Measurements from ENCODE around the gene CDK16. TPM values are rescaled to one million over a fixed set of nuclear protein-coding genes. Genes with fewer than 3 reads are reported as not detected.
A peak's percentile ranks its signal among the peaks of the same experiment; 100 is the strongest.

CDK16 gene
- total and polyA plus RNA-seq, 9 of the 15 experiments (the other 6 are each of a cell fraction or from before 2014, with no cell fraction given), result 3.9 to 104 (median 57.5) TPM

- TF ChIP-seq ZBTB7A (IDR thresholded peaks at IDR 0.05; ENCODE audit: borderline replicate concordance, control insufficient read depth, low read depth, low read length) (no peak), ZNF280A (IDR thresholded peaks at IDR 0.05; ENCODE audit: low read depth, partially characterized antibody) (no peak), ZNF696 (CRISPR knock-in tag; conservative IDR thresholded peaks at IDR 0.05) (no peak), SMARCE1 (IDR thresholded peaks at IDR 0.05) (no peak), TAL1 (IDR thresholded peaks at IDR 0.05) (no peak), ID3 (CRISPR knock-in tag; IDR thresholded peaks at IDR 0.05) (no peak), ID3 (tag; IDR thresholded peaks at IDR 0.05) (no peak), MTA3 (IDR thresholded peaks at IDR 0.05; ENCODE audit: borderline replicate concordance) (0 out of 2 replicates have a peak, but pooled peaks have one; percentile 22), ZBTB1 (CRISPR knock-in tag; IDR thresholded peaks at IDR 0.05; ENCODE audit: borderline replicate concordance, low read depth) (peak; percentile 60; the same call in 1 of the 2 replicates), TOE1 (IDR thresholded peaks at IDR 0.05; ENCODE audit: borderline replicate concordance) (no peak), TOE1 (CRISPR knock-in tag; IDR thresholded peaks at IDR 0.05; ENCODE audit: borderline replicate concordance, low read depth) (no peak), KDM4B (IDR thresholded peaks at IDR 0.05; ENCODE audit: borderline replicate concordance in 2 of 2, low read depth in 1 of 2) (no peak), PML (IDR thresholded peaks at IDR 0.05; ENCODE audit: low read length) (0 out of 2 replicates have a peak, but pooled peaks have one; percentile 26), ZNF3 (CRISPR knock-in tag; IDR thresholded peaks at IDR 0.05) (no peak), KAT8 (IDR thresholded peaks at IDR 0.05; ENCODE audit: low read depth) (no peak), SMAD4 (CRISPR knock-in tag; conservative IDR thresholded peaks at IDR 0.05) (peak; percentile 52; the same call in 1 of the 2 replicates), ZNF551 (CRISPR knock-in tag; IDR thresholded peaks at IDR 0.05) (no peak), DDX20 (tag; IDR thresholded peaks at IDR 0.05; ENCODE audit: low read depth) (no peak), COPS2 (conservative IDR thresholded peaks at IDR 0.05) (no peak), SRSF1 (IDR thresholded peaks at IDR 0.05; ENCODE audit: low read depth, low read length) (no peak), SRSF7 (optimal IDR thresholded peaks at IDR 0.05; ENCODE audit: low read depth, low read length) (no peak)
Observed at GRCh38 chrX:47232803-47233332, 14.4 kb downstream of the CDK16 start, which contains the start of gene USP11 (continued).
